Skin epidermis (tissue), 12 donors: ENCODE results near the gene PPM1H.
"Not testable (repeated sequence)": the region's sequence is repeated elsewhere in the genome, so short reads cannot be mapped to it uniquely, and the experiment has no call there.

Experiments used
- H3K27ac ChIP-seq, 21 experiments: fragments of 200-600 bp; sonication (generic) in 11 of 21; one replicate each; pipeline ENCODE4 v1.5.0; 2020; ENCODE audit warnings: mild to moderate bottlenecking in 3 of 21, inconsistent platforms in 2 of 21, moderate library complexity in 2 of 21
- H3K4me3 ChIP-seq, 7 experiments: fragments of 200-600 bp; sonication (generic) in 2 of 7; one replicate each; pipeline ENCODE4 v1.5.0; 2020; ENCODE audit warnings: inconsistent platforms in 2 of 7, mild to moderate bottlenecking in 2 of 7, moderate library complexity in 1 of 7

The PPM1H gene

GRCh38 chr12:62676521-62677307 is 258.2 kb downstream of the PPM1H start:
- H3K4me3 ChIP-seq: no peak overlapping the region
- H3K27ac ChIP-seq: no peak overlapping the region

- no peak overlapping the region for H3K4me3 ChIP-seq
Observed at GRCh38 chr12:62673028-62673815, 261.7 kb downstream of the PPM1H start.

GRCh38 chr12:62670986-62671720 is 263.8 kb downstream of the PPM1H start:
- Histone ChIP-seq H3K27ac (no peak overlapping the region), H3K4me3 (no peak overlapping the region)

More at GRCh38 chr12:62673028-62673815, 261.7 kb downstream of the PPM1H start:
- H3K27ac ChIP-seq: no peak overlapping the region

- no peak overlapping the region for H3K27ac ChIP-seq
Observed at GRCh38 chr12:62668782-62669181, 266.2 kb downstream of the PPM1H start.

GRCh38 chr12:62664951-62665350 is 270.0 kb downstream of the PPM1H start:
- H3K4me3 ChIP-seq, H3K27ac ChIP-seq: not testable (repeated sequence)

More at GRCh38 chr12:62668782-62669181, 266.2 kb downstream of the PPM1H start:
- H3K4me3 ChIP-seq: no peak overlapping the region

- H3K27ac ChIP-seq: peak overlapping the region in 2 of 21 experiments; percentile 44 to 46
- no peak overlapping the region for H3K4me3 ChIP-seq
Observed at GRCh38 chr12:62660756-62661155, 274.2 kb downstream of the PPM1H start.

GRCh38 chr12:62659453-62660295 is 275.3 kb downstream of the PPM1H start:
- Histone ChIP-seq H3K4me3 (no peak overlapping the region), H3K27ac (peak overlapping the region in 4 of 21 experiments; percentile 8 to 30 (median 20))

GRCh38 chr12:62658910-62659309 is 276.0 kb downstream of the PPM1H start:
- no peak overlapping the region for H3K27ac ChIP-seq
- H3K4me3 ChIP-seq: no peak overlapping the region

- H3K27ac ChIP-seq: peak overlapping the region in 2 of 21 experiments; percentile 24 to 38
- H3K4me3 ChIP-seq: no peak overlapping the region
Observed at GRCh38 chr12:62657363-62657632, 277.7 kb downstream of the PPM1H start.

- H3K4me3 ChIP-seq: no peak overlapping the region
- peak overlapping the region in 4 of 21 experiments; percentile 24 to 53 (median 32) for H3K27ac ChIP-seq
Observed at GRCh38 chr12:62656591-62657362, 278.2 kb downstream of the PPM1H start.

- H3K27ac ChIP-seq: no peak overlapping the region
Observed at GRCh38 chr12:62655666-62656151, 279.2 kb downstream of the PPM1H start.

GRCh38 chr12:62654326-62655241 is 280.4 kb downstream of the PPM1H start:
- Histone ChIP-seq H3K4me3 (no peak overlapping the region), H3K27ac (no peak overlapping the region)

More at GRCh38 chr12:62655666-62656151, 279.2 kb downstream of the PPM1H start:
- H3K4me3 ChIP-seq: no peak overlapping the region

GRCh38 chr12:62653740-62654139 is 281.2 kb downstream of the PPM1H start:
- Histone ChIP-seq H3K4me3 (no peak overlapping the region), H3K27ac (no peak overlapping the region)

GRCh38 chr12:62653304-62653703 is 281.6 kb downstream of the PPM1H start:
- Histone ChIP-seq H3K27ac (no peak overlapping the region), H3K4me3 (no peak overlapping the region)

GRCh38 chr12:62651138-62651537 is 283.8 kb downstream of the PPM1H start:
- no peak overlapping the region for H3K27ac ChIP-seq
- no peak overlapping the region for H3K4me3 ChIP-seq

- Histone ChIP-seq H3K27ac (no peak overlapping the region), H3K4me3 (no peak overlapping the region)
Observed at GRCh38 chr12:62649412-62650138, 285.4 kb downstream of the PPM1H start.

GRCh38 chr12:62647586-62647985 is 287.4 kb downstream of the PPM1H start:
- H3K27ac ChIP-seq: peak overlapping the region in 11 of 21 experiments; percentile 1 to 67 (median 54)

More at GRCh38 chr12:62647586-62647985, 287.4 kb downstream of the PPM1H start:
- no peak overlapping the region for H3K4me3 ChIP-seq
